HEK293 (cell line): ENCODE measurements around the gene TTLL11.

Experiments used
- CTCF ChIA-PET: fragments of 350-600 bp; formaldehyde crosslinking; extraction: SDS; loops from one replicate; lab custom pipeline; 2021; ENCODE audit warnings: antibody characterized with exemption; lab: Yijun Ruan, JAX
- POLR2A ChIA-PET: fragments of 300-600 bp; formaldehyde crosslinking; extraction: SDS; loops from one replicate; lab custom pipeline; 2020; ENCODE audit warnings: antibody characterized with exemption, inconsistent platforms; lab: Yijun Ruan, JAX
- H3K27ac ChIP-seq: fragments of 200-500 bp; sonication (Bioruptor generic); 2 replicates; pipeline ENCODE4 v1.5.1; 2014; ENCODE audit warnings: low read depth, low read length, control low read depth, inconsistent platforms; ENCODE audit errors: extremely low read depth
- H3K36me3 ChIP-seq, 2 experiments: fragments of 200-500 bp in 1 of 2; sonication (Bioruptor generic) in 1 of 2; 1 replicate in 1 of 2; 2 replicates in 1 of 2; pipeline ENCODE4 v1.5.1; 2014 to 2017; ENCODE audit warnings: inconsistent platforms in 2 of 2, low read length in 2 of 2; ENCODE audit not compliant: control insufficient read depth in 2 of 2, insufficient read depth in 1 of 2
- H3K4me1 ChIP-seq: fragments of 200-500 bp; sonication (Bioruptor generic); 2 replicates; pipeline ENCODE4 v1.5.1; 2014; ENCODE audit warnings: mild to moderate bottlenecking, low read length, inconsistent platforms; ENCODE audit not compliant: control insufficient read depth, insufficient read depth
- H3K4me3 ChIP-seq: 2 replicates; pipeline ENCODE4 v1.5.1; 2011; ENCODE audit warnings: low read depth, mild to moderate bottlenecking, control low read depth, low read length, moderate library complexity
- H3K9me3 ChIP-seq: fragments of 200-500 bp; sonication (Bioruptor generic); 2 replicates; pipeline ENCODE4 v1.5.1; 2014; ENCODE audit warnings: low read depth, low read length, inconsistent platforms; ENCODE audit not compliant: control insufficient read depth, insufficient read depth
- GLIS1 ChIP-seq: fragments of 450-650 bp; formaldehyde crosslinking; IDR thresholded peaks from 2 replicates; pipeline ENCODE4 v1.5.1; 2016; ENCODE audit warnings: missing biosample characterization, missing genetic modification characterization
- IKZF3 ChIP-seq: fragments of 450-650 bp; IDR thresholded peaks from 2 replicates; pipeline ENCODE4 v1.5.0; 2018; ENCODE audit warnings: missing biosample characterization, mild to moderate bottlenecking, missing genetic modification characterization, moderate library complexity
- INSM2 ChIP-seq: fragments of 450-650 bp; formaldehyde crosslinking; IDR thresholded peaks from 2 replicates; pipeline ENCODE4 v1.5.1; 2016; ENCODE audit warnings: missing biosample characterization, missing genetic modification characterization
- KLF1 ChIP-seq: fragments of 450-650 bp; formaldehyde crosslinking; IDR thresholded peaks from 2 replicates; pipeline ENCODE4 v1.5.1; 2016; ENCODE audit warnings: missing biosample characterization, missing genetic modification characterization
- KLF8 ChIP-seq: fragments of 450-650 bp; formaldehyde crosslinking; IDR thresholded peaks from 2 replicates; pipeline ENCODE4 v1.5.1; 2016; ENCODE audit warnings: missing biosample characterization, missing genetic modification characterization
- YY2 ChIP-seq: fragments of 450-650 bp; formaldehyde crosslinking; IDR thresholded peaks from 2 replicates; pipeline ENCODE4 v1.5.1; 2016; ENCODE audit warnings: missing biosample characterization, missing genetic modification characterization
- ZBTB21 ChIP-seq: fragments of 450-650 bp; formaldehyde crosslinking; IDR thresholded peaks from 2 replicates; pipeline ENCODE4 v1.5.1; 2017; ENCODE audit warnings: missing biosample characterization, missing genetic modification characterization
- ZFHX2 ChIP-seq: fragments of 450-650 bp; formaldehyde crosslinking; conservative IDR thresholded peaks from 2 replicates; pipeline ENCODE4 v1.5.1; 2016; ENCODE audit warnings: missing biosample characterization, missing genetic modification characterization
- ZNF114 ChIP-seq: fragments of 450-650 bp; formaldehyde crosslinking; IDR thresholded peaks from 2 replicates; pipeline ENCODE4 v1.5.0; 2017; ENCODE audit warnings: missing biosample characterization, missing genetic modification characterization
- ZNF146 ChIP-seq: fragments of 450-650 bp; formaldehyde crosslinking; IDR thresholded peaks from 2 replicates; pipeline ENCODE4 v1.5.1; 2016; ENCODE audit warnings: missing biosample characterization, missing genetic modification characterization
- ZNF2 ChIP-seq: fragments of 450-650 bp; formaldehyde crosslinking; IDR thresholded peaks from 2 replicates; pipeline ENCODE4 v1.5.1; 2016; ENCODE audit warnings: missing biosample characterization, missing genetic modification characterization
- ZNF202 ChIP-seq: fragments of 450-650 bp; formaldehyde crosslinking; IDR thresholded peaks from 2 replicates; pipeline ENCODE4 v1.5.1; 2016; ENCODE audit warnings: missing biosample characterization, missing genetic modification characterization, borderline replicate concordance
- ZNF223 ChIP-seq: fragments of 450-650 bp; formaldehyde crosslinking; IDR thresholded peaks from 2 replicates; pipeline ENCODE4 v1.5.1; 2016; ENCODE audit warnings: missing biosample characterization, missing genetic modification characterization
- ZNF248 ChIP-seq: fragments of 450-650 bp; formaldehyde crosslinking; IDR thresholded peaks from 2 replicates; pipeline ENCODE4 v1.5.1; 2017; ENCODE audit warnings: missing biosample characterization, missing genetic modification characterization
- ZNF555 ChIP-seq: fragments of 450-650 bp; formaldehyde crosslinking; conservative IDR thresholded peaks from 2 replicates; pipeline ENCODE4 v1.5.1; 2017; ENCODE audit warnings: missing biosample characterization, mild to moderate bottlenecking, missing genetic modification characterization, inconsistent platforms
- ZNF585B ChIP-seq: fragments of 450-650 bp; formaldehyde crosslinking; IDR thresholded peaks from 2 replicates; pipeline ENCODE4 v1.5.1; 2016; ENCODE audit warnings: missing biosample characterization, missing genetic modification characterization
- ZNF654 ChIP-seq: fragments of 450-650 bp; formaldehyde crosslinking; IDR thresholded peaks from 2 replicates; pipeline ENCODE4 v1.5.1; 2016; ENCODE audit warnings: low read depth, missing biosample characterization, missing genetic modification characterization
- ZNF658 ChIP-seq: fragments of 450-650 bp; formaldehyde crosslinking; IDR thresholded peaks from 2 replicates; pipeline ENCODE4; 2016; ENCODE audit warnings: missing biosample characterization, missing genetic modification characterization
- ZNF76 ChIP-seq: fragments of 450-650 bp; formaldehyde crosslinking; IDR thresholded peaks from 2 replicates; pipeline ENCODE4; 2016; ENCODE audit warnings: low read depth, missing biosample characterization, missing genetic modification characterization, borderline replicate concordance
- ZNF792 ChIP-seq: fragments of 450-650 bp; formaldehyde crosslinking; IDR thresholded peaks from 2 replicates; pipeline ENCODE4 v1.5.1; 2016; ENCODE audit warnings: missing biosample characterization, missing genetic modification characterization
- ZSCAN5A ChIP-seq: fragments of 450-650 bp; formaldehyde crosslinking; IDR thresholded peaks from 2 replicates; pipeline ENCODE4 v1.5.1; 2016; ENCODE audit warnings: missing biosample characterization, missing genetic modification characterization
- TF ChIP-seq, protein P1 (sequence below): fragments of 450-650 bp; formaldehyde crosslinking; conservative IDR thresholded peaks from 2 replicates; pipeline ENCODE4 v1.5.1; 2016; ENCODE audit warnings: low read depth, missing biosample characterization, missing genetic modification characterization
- TF ChIP-seq, protein P2 (sequence below): fragments of 450-650 bp; formaldehyde crosslinking; IDR thresholded peaks from 2 replicates; pipeline ENCODE4 v1.5.1; 2016; ENCODE audit warnings: missing biosample characterization, missing genetic modification characterization
- TF ChIP-seq, protein P3 (sequence below): fragments of 450-650 bp; formaldehyde crosslinking; IDR thresholded peaks from 2 replicates; pipeline ENCODE4 v1.5.1; 2016; ENCODE audit warnings: missing biosample characterization, missing genetic modification characterization

TTLL11 gene

DNA sequence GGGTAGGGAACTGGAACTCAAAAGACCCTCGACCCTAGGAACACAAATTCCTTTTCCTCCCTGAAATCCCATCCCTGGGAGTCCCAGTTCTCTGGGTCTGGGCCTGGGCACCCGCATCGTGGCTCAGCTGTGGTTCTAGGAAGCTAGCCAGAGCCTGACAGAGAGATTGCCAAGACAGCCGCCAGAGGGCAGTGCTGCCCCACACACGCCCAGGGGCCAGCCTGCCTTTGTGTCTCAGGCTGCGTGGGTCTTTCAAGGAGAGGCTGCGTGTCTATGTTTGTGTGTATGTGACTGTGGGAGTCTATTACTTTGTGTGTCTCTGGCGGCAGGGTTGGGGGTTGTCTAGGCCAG lies 32.0 kb upstream of the TTLL11 start:
- no peak overlapping the region for H3K4me3 ChIP-seq
- no peaks in the 10 kb centered on the region for H3K4me1 ChIP-seq
- ChIA-PET POLR2A (interaction anchor here (0.6 to 1.8 kb wide), 3 partner anchors 26 to 226 kb away, joined by 4 to 10 read pairs (median 5); no protein-coding TSS in a partner anchor), CTCF (interaction anchor here (0.6 to 12.1 kb wide), 53 partner anchors 9 to 1592 kb away, joined by 3 to 473 read pairs (median 4); partner anchors contain the start of genes MRRF, NDUFA8, RBM18 and TTLL11)
- H3K9me3 ChIP-seq, result no peaks in the 10 kb centered on the region
- TF ChIP-seq KLF1 (tag by site-specific recombination) (no peak), ZNF2 (tag by site-specific recombination) (0 out of 2 replicates have a peak, but pooled peaks have one; percentile 64), ZNF658 (tag by site-specific recombination) (no peak), KLF8 (tag by site-specific recombination) (0 out of 2 replicates have a peak, but pooled peaks have one; percentile 17), ZNF202 (tag by site-specific recombination) (no peak), ZFHX2 (tag by site-specific recombination) (peak; percentile 67), ZNF585B (tag by site-specific recombination) (no peak), ZSCAN5A (tag by site-specific recombination) (no peak), ZNF114 (tag by site-specific recombination) (no peak), ZNF792 (tag by site-specific recombination) (no peak), ZNF146 (tag by site-specific recombination) (no peak), IKZF3 (no peak), GLIS1 (tag by site-specific recombination) (peak; percentile 48), ZNF223 (tag by site-specific recombination) (no peak), ZBTB21 (tag by site-specific recombination) (no peak), YY2 (no peak), ZNF654 (peak; percentile 71), ZNF76 (no peak), ZNF555 (tag by site-specific recombination) (no peak)
- TF ChIP-seq, protein P1, sequence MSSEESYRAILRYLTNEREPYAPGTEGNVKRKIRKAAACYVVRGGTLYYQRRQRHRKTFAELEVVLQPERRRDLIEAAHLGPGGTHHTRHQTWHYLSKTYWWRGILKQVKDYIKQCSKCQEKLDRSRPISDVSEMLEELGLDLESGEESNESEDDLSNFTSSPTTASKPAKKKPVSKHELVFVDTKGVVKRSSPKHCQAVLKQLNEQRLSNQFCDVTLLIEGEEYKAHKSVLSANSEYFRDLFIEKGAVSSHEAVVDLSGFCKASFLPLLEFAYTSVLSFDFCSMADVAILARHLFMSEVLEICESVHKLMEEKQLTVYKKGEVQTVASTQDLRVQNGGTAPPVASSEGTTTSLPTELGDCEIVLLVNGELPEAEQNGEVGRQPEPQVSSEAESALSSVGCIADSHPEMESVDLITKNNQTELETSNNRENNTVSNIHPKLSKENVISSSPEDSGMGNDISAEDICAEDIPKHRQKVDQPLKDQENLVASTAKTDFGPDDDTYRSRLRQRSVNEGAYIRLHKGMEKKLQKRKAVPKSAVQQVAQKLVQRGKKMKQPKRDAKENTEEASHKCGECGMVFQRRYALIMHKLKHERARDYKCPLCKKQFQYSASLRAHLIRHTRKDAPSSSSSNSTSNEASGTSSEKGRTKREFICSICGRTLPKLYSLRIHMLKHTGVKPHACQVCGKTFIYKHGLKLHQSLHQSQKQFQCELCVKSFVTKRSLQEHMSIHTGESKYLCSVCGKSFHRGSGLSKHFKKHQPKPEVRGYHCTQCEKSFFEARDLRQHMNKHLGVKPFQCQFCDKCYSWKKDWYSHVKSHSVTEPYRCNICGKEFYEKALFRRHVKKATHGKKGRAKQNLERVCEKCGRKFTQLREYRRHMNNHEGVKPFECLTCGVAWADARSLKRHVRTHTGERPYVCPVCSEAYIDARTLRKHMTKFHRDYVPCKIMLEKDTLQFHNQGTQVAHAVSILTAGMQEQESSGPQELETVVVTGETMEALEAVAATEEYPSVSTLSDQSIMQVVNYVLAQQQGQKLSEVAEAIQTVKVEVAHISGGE (tag by site-specific recombination), result no peak
- TF ChIP-seq, protein P2, sequence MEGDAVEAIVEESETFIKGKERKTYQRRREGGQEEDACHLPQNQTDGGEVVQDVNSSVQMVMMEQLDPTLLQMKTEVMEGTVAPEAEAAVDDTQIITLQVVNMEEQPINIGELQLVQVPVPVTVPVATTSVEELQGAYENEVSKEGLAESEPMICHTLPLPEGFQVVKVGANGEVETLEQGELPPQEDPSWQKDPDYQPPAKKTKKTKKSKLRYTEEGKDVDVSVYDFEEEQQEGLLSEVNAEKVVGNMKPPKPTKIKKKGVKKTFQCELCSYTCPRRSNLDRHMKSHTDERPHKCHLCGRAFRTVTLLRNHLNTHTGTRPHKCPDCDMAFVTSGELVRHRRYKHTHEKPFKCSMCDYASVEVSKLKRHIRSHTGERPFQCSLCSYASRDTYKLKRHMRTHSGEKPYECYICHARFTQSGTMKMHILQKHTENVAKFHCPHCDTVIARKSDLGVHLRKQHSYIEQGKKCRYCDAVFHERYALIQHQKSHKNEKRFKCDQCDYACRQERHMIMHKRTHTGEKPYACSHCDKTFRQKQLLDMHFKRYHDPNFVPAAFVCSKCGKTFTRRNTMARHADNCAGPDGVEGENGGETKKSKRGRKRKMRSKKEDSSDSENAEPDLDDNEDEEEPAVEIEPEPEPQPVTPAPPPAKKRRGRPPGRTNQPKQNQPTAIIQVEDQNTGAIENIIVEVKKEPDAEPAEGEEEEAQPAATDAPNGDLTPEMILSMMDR (tag by site-specific recombination), result peak; percentile 75
- no peak overlapping the region for H3K27ac ChIP-seq
- no peaks in the 10 kb centered on the region for H3K36me3 ChIP-seq

DNA sequence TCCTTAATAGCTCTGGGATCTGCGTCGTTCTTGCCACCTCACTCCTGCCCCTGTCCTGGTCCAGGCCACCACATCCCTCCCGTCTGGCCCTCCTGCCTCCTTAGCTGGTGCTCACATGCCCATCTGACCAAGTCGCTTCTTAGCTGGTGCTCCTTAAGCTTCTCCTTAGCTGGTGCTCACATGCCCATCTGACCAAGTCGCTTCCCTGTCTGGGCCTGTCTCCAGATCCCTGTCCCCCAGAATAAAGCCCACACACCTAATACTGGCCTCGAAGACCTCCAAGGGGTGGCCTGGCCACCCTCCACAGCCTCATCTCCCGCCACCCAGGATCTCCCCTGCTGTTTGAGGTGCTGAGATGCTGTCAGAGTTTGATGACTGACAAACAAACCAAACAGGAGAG lies 31.4 kb upstream of the TTLL11 start:
- Histone ChIP-seq H3K4me3 (no peak overlapping the region), H3K9me3 (no peaks in the 10 kb centered on the region), H3K36me3 (no peaks in the 10 kb centered on the region), H3K4me1 (no peaks in the 10 kb centered on the region), H3K27ac (no peak overlapping the region)
- TF ChIP-seq ZNF248 (tag by site-specific recombination) (no peak), INSM2 (no peak)
- TF ChIP-seq, protein P3, sequence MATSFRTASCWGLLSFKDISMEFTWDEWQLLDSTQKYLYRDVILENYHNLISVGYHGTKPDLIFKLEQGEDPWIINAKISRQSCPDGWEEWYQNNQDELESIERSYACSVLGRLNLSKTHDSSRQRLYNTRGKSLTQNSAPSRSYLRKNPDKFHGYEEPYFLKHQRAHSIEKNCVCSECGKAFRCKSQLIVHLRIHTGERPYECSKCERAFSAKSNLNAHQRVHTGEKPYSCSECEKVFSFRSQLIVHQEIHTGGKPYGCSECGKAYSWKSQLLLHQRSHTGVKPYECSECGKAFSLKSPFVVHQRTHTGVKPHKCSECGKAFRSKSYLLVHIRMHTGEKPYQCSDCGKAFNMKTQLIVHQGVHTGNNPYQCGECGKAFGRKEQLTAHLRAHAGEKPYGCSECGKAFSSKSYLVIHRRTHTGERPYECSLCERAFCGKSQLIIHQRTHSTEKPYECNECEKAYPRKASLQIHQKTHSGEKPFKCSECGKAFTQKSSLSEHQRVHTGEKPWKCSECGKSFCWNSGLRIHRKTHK, result no peak
- POLR2A ChIA-PET, result interaction anchor here (0.6 to 1.8 kb wide), 3 partner anchors 25 to 704 kb away, joined by 4 to 5 read pairs (median 5); partner anchors contain the start of gene PDCL
- CTCF ChIA-PET, result interaction anchor here (0.5 to 12.1 kb wide), 56 partner anchors 9 to 1592 kb away, joined by 3 to 473 read pairs (median 4); partner anchors contain the start of genes MRRF, NDUFA8, RBM18 and TTLL11
